HG02840 (cell line): ENCODE results near the gene CACUL1.
A peak's percentile ranks its signal among the peaks of the same experiment; 100 is the strongest.
"Not testable (repeated sequence)": the region's sequence is repeated elsewhere in the genome, so short reads cannot be mapped to it uniquely, and the experiment has no call there.

Experiments
- ATAC-seq: cut with Tn5 transposase; IDR thresholded peaks from one replicate; pipeline ENCODE4 v1.9.1; 2021; ENCODE audit warnings: mild to moderate bottlenecking, moderate library complexity, moderate number of reproducible peaks; ENCODE audit not compliant: unreplicated experiment, low FRiP score

Gene CACUL1

DNA sequence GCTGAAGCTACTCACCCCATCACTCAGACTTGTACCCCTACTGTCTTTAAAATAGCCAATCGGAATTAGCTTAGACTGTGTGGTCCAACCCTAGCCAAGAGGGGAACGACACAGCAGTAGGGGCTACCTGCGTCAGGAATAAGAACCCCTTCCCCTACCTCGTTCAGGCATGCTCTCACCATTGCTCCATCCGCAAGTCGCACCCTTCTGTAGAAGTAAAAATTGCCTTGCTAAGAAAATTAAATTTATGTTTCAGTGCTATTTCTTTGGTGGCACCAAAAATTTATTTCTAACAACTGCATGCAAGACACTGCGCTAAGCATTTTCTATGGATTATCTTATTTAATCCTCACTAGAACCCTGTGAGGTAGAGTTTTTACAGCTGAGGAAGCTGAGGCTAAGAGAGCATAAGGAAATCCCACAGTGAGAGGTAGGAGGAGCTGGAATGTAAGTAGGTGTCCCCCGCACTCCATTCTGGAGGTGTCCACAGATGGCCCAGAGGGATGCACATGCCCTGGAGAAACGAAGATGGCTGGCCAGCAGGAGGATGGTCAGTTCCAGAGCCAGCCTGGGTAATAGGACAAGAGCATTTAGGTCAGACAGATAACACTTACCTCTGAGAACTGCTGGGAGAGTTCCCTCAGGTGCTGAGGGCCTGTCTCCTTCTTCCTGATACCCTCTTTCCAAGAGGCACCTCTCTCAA, 15.3 kb upstream of the CACUL1 start:
- no peak for ATAC-seq

DNA sequence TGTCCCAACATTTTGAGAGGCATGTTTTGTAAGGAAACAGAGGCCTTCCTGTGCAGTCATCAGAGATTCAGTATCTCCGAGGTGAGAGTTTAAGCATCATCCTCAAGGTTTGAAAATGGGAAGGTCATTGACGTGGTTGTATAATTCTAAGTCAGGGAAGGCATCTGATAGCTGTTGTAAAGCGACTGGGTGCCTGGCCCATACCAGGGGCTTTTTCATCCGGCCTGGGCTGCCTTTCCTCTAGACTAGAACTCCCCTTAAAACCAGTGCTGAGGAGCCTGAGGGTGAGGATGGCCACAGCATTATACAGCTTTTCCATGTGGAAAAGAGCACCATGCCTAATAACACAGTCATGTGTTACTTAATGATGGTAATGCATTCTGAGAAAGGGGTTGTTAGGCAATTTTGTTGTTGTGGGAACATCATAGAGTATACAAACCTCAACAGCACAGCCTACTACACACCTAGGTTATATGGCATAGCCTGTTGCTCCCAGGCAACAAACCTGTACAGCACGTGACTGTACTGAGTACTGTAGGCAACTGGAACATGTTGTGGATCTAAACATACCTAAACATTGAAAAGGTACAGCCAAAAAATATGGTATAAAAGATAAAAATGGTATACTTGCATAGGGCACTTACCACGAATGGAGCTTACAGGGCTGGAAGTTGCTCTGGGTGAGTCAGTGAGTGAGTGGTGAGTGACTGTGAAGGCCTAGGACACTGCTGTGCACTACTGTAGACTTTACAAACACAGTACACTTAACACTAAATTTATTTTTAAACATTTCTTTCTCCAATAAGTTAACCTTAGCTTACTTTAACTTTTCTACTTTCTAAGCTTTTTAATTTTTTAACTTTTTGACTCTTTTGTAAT, 13.5 kb upstream of the CACUL1 start:
- no peak for ATAC-seq

DNA sequence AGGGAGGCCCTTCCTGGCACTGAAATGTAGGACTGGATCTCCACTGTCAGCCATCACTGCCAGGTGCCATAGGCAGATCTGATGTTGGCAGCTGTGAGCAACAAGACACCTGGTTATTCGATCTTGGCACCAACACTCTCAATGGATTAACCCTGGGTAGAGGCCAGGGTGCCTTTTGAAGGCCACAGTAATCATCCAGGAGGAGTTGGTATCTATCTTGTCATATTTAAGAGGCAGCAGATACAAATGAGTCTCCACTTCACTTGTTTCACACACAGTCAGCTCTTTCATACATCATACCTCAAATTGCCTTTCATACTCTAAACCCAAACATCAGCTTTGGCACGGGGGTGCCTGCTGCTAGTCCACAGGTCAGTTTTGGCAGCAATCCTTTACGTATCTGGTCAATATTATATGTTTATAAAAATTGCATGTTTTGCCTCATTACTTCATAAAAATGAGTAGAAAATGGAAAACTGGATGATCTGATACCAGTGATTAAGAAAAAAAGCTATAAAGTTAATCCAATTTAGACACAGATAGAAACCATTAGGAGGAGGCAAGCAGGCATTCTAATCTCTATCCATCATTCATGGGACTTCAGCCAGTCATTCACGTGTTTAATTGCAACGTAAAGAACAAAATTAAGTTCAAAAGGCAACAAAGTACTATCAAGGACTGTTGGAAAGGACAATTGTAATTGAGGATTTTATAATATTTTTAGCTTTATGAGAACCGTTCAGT, 12.7 kb upstream of the CACUL1 start:
- no peak for ATAC-seq

DNA sequence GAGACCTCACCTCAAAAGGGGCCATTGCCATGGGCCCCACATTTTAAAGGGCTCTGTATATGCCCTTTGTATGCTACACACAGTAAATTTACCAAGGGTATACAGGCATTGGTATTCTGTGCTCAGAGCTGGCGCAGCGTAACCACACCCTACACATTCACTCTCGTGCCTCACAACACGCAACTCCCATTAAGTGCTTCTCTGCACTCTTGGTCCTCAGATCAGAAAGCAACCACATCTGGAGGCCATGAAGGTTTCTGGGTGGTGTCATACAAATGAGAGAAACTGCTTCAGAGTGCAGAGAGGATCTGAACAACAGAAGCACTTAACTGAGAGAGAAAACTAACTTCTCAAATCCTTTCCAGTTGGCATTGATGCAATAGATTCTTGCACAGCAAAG, 9.4 kb upstream of the CACUL1 start:
- no peak for ATAC-seq

DNA sequence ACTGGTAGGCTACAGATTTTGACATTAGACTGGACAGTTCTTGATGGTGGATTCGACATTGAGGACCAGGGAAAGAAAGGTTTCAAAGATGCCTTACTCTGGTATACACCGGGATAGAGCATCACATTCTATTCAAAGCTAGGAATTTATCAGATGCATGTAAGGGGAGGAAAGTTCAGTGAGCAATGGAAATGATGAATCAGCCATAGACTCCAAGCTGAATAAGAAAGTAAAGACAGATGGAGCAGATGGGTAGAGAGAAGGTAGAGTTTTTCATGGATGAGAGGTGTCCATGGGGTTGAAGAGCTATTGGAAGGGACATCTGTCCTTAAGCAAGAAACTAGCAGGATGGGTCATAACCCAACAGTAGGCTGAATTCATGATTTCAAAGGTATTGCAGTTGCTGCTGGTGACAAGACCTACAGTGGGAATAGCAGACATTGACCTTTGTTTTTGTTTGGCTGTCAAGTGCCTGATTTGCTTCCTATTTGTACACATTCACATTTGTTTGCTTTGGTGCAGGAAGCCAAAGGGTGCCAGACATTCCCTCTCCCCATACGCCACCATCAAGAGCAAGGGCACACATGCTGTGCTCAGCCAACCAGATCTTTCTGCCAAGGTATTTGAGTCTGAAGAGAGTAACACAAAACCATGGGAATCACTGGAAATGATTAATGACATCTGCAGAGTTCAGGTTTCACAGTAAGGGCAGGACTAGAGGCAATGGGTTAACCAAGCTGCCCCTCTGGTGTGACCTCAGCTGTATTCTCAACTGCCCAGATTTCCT, 8.6 kb upstream of the CACUL1 start:
- no peak for ATAC-seq

DNA sequence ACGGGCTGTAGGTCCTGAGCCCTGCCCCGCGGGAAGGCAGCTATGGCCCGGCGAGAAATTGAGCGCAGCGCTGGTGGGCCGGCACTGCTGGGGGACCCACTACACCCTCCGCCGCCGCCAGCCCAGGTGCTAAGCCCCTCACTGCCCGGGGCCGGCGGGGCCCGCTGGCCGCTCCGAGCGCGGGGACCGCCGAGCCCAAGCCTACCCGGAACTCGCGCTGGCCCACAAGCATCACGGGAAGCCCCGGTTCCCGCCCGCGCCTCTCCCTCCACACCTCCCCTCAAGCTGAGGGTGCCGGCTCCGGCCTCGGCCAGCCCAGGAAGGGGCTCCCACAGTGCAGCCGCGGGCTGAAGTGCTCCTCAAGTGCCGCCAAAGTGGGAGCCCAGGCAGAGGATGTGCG, 5.5 kb upstream of the CACUL1 start:
- ATAC-seq: no peak

DNA sequence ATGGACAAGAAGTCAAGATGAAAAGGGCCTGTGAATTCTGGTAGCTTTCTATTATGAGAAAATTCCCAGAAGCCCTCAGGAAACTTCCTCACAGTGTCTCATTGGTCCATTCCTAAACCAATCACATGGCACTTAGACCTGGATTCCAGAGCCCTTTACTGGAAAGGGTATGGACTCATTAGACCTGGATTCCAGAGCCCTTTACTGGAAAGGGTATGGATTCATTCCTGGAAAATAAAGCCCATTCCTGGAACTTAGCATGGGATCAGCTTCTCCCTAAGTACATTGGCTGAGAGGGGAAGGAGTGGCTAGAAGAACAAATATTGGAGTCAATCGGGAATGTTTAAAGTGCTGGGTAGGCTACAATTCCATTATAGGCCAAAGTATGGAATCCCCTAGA, 3.7 kb upstream of the CACUL1 start:
- ATAC-seq: no peak

DNA sequence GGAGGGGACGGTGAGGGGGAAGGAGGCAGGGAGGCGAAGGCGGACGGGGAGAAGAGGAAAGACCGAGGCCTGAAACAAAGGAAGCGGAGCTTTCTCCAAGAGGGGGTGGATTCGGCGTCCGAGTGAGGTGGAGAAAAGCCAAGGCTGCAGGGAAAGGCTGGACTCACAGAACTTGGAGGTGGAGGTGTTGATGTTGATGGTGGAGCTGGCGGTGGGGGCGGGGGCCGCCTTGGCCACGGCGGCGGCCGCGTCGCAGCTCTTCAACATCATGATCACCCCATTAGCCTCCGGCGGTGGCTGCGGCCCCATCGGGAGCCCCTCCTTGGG, 578 bp downstream of the CACUL1 start:
- ATAC-seq: no peak

DNA sequence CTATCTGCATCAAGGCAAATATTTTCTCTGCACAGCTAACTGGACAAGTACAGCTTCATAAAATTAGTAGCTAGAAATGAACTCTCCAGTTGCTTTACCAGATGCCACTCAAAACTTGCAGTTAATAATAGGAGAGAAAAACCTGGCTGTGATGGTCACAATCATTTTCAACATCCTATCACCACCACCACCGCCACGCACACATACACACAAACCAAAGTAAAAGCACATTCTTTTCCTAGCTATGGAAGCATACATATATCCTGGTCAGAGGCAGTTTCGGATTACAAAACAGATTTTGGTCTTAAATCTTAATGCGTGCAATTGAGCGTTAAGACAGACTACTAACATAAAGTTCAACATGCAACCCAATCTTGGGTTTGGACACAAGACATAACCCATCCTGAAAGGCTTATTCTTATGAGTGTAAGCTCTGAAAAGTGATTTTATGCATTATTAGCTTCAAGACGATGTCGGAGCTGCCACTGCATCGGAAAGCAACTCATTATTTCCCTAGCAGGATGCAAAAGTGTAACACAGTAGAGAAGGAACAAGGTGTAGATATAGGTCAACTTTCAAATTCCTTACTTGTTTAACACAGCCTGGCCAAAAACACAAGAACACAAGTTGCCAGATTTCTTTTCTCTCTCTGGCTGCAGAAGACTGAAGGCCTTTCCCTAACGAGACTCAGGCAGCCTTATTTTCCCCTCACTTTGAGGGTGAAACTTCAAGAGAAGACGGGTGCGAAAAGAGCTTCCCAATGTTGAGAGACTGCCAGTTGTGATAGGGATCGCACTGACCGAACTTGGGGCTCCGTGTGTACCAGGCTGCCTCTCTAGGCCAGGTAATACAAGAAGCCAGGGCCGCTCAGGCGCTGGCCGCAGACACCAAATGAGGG, 1.2 kb downstream of the CACUL1 start:
- peak; percentile 8 for ATAC-seq

DNA sequence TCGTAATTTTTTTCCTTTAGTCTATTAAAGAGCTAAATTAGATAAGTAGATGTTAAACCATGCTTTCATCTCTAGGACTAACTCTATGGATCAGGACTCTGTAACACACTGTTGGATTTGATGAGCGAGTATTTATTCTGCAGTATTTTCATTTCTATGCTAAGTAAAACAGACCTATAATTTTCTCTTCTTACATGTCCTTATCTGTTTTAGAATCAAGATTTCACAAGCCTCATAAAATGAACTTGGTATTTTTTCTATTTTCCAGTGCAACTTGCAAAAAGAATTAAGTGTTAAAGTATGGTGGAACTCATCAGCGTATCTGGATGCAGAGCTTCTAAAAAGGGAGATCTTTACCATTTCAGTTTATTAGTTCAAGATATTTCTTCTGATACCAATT, 2.4 kb downstream of the CACUL1 start:
- no peak for ATAC-seq

DNA sequence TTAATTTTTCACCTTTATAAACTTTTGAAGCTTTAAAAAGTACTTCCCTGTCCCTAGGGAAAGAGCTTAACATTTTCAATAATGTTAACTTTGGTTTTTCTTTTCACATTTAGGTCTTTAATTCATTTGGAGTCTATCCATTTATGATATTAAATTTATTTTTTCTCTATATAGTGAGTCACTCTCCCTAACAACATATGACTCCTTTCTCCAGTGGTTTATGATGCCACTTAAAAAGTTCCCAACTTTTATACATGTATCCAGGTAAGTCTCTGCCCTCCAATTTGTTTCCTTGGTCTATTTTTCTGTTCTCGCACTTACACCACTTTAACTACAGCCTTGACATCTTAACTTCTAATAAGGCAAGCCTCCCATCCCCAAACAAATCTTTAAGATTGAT, 3.5 kb downstream of the CACUL1 start:
- ATAC-seq: no peak

DNA sequence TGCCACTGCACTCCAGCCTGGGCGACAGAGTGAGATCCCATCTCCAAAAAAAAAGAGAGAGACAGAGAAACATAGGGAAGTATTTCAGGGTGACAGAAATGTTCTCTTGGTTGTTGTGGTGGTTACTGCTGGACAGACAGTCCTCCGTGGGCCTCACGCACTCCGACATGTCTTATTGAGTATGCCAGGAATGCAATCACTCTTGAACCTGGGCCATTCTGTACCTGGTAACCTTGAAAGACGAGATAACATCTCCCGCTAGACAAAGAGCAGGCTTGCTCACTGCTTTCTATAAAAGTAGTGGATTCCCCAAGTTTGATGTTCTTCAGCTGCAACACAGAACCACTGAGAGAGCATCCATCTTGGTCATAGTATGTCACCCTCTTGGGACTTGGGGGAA, 6.7 kb downstream of the CACUL1 start:
- no peak for ATAC-seq

DNA sequence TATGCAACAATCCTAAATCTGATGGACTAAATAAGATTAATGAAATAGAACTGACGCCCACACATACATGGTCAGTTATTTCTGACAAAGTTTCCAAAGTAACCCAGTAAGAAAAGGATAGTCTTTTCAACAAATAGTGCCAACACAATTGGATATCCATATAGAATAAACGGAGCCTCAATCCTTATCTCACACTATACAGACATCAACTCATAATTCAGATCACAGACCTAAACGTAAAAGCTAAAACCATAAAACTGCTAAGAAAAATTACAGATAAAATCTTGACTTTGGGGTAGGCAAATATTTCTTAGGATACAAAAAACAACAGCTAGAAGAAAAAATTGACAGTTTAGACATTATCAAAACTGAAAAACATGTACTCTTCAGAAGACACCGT, 8.5 kb downstream of the CACUL1 start:
- no peak for ATAC-seq

DNA sequence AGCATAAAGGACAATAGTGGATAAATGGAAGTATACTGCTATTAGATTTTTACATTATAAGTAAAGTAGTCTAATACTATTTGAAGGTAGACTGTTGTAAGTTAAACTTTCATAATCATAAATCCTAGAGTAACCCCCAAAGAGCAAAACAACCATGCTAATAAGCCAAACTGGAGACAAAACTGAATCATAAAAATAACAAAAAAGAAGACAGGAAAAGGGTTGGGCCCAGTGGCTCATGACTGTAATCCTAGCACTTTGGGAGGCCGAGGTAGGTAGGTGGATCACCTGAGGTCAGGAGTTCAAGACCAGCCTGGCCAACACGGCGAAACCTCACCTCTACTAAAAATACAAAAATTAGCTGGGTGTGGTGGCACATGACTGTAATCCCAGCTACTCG, 9.7 kb downstream of the CACUL1 start:
- ATAC-seq: no peak

DNA sequence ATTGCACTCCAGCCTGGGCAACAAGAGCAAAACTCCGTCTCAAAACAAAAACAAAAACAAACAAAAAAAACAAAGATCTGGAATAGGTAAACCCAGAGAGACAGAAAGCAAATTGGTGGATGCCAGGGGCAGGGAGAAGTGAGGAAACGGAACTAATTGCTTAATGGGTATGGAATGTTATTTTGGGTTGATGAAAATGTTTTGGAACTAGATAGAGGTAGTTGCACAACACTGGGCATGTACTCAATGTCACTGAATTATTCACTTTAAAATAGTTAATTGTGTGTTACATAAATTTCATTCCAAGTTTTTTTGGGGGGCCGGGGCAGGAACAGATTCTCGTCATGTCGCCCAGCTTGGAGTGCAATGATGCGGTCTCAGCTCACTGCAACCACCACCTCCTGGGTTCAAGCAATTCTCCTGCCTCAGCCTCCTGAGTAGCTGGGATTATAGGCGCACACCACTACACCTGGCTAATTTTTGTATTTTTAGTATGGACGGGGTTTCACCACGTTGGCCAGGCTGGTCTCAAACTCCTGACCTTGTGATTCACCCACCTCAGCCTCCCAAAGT, 10.3 kb downstream of the CACUL1 start:
- not testable (repeated sequence) for ATAC-seq

DNA sequence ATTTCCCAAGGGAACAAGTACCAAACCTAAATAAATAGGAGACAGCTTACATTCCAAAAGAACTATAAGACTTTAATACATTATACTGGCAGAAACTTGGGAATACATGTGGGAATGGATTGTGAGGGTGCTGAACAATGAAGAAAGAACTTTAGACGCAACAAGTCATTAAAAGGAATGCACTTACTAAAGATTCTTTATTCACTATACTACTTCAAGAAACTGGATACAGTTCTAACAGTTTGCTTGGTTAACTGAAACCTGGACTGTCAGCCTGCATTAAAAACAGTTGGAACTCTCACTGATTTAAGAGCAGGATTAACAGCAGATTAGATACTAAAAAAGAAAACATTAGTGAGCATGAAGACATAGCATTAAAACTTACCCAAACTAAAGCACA, 12.0 kb downstream of the CACUL1 start:
- no peak for ATAC-seq

DNA sequence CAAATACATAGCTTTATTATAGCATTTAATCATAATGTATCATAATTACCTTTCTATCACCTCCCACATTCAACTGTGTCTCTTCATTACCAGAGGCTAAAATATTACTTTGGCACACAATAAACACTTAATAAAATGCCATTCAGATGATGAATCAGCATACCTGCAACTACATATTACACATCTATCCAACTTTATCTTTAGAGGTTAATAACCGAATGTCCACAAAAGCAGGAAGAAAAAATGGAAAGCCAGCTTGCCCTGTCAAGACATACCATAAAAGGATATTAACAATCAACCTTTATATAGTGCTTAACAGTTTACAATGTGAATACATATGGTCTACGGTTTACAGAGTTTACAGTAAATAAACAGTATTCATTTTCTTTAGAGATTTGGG, 12.7 kb downstream of the CACUL1 start:
- no peak for ATAC-seq

DNA sequence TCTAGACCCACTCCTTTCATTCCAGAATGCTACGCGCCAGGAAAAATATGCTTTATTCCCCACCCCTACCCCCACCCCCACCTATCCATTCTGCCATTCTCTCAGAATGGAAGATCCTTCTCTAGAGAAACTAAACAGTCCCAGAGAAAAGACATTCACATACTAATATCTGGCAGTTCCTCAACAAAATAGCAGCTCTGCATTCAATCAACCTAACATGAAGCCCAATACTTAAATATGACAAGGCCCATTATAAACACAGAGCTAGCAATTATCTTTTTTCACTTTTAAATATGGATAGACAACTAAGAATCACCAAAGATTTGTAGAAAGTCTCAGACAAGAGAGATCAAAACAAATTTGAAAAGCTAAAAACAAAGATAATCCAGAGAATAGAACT, 16.4 kb downstream of the CACUL1 start:
- no peak for ATAC-seq

DNA sequence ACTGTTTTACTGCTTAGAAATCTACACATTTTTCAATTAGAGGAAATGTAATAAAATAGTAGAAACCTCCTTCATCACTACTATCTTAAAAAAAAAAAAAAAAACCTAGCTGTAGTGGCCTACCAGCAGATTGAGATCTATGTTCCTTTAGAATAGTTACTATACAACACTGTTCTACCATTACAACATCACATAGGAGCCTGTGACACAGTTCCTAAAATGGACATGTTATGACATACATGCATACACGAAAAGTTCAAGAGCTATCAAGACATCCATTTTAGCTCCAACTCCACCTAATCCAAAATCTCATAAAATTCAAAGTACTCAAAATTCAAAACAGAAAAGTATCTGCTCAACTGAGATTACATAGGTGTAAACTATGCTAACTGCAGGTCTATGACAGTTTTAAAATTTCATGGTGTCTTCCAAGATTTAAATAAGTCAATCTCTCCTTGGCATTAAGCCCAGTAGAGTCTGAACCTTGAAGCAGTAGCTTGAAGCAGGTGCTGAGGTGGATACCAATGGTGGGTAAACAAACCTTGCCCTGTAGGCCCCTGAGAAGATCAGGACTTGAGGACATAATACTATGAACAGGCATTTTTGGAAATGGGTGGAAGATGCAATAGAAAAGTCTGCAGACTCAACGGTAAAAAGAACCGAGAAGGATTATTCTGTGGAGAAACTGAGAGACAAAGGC, 17.0 kb downstream of the CACUL1 start:
- no peak for ATAC-seq
